Coronary artery (tissue), 2 donors: ENCODE measurements around the gene DIAPH2.

Experiments
- DNase-seq: peaks from one replicate; pipeline ENCODE4 v3.0.0-alpha.2; 2017; ENCODE audit warnings: low spot score
- H3K27ac ChIP-seq, 2 donors: fragments of 200-600 bp; sonication (generic); one replicate each; pipeline ENCODE4 v1.5.1; 2016 to 2019
- H3K4me3 ChIP-seq: fragments of 200-600 bp; sonication (generic); 2 replicates; pipeline ENCODE4 v1.5.1; 2016; ENCODE audit warnings: mild to moderate bottlenecking, moderate library complexity
- TF ChIP-seq, protein P1 (sequence below): fragments of 200-600 bp; sonication (generic); IDR thresholded peaks from one replicate; pipeline ENCODE4 v1.5.1; 2019; ENCODE audit warnings: antibody characterized with exemption

DIAPH2 gene

DNA sequence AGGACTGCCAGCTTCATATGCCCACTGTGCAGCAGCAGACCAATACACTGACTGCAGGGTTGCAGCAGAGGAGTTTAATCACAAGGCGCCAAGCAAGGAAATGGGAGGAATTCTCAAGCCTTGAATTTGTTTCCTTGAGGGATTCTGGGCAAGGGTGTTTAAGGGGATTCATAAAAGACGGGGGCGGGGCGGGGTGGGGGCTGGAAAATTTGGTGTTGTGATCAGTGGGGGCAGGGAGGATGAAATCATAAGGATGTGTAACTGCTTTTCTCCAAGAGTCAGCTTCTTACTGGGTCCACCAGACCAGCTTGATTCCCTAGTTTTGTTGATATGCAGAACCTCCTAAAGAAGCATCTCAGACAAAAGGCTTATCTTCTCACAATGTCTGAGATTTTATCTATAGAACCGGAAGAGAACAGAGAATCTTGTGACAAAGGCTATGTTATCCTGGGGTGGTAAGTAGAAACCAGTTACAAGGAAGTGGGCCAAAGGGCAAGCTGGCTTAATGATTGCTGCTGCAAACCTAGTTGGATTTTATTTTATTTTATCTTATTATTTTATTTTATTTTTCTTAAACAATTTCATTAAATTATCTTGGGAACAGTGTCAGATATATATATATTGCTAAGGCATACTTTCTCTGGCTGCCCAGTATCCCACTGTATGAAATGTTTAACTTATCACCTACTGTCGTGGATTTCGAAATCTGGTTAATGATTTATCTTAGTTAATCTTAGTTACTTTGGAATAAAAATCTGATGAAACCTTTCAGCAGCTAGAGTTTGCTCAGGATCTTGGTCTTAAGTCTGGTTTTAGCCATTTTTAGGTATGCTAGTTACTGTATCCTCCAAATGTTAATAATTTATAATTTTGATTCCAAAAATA is 475.5 kb downstream of the DIAPH2 start:
- DNase-seq: no peak
- TF ChIP-seq, protein P1, sequence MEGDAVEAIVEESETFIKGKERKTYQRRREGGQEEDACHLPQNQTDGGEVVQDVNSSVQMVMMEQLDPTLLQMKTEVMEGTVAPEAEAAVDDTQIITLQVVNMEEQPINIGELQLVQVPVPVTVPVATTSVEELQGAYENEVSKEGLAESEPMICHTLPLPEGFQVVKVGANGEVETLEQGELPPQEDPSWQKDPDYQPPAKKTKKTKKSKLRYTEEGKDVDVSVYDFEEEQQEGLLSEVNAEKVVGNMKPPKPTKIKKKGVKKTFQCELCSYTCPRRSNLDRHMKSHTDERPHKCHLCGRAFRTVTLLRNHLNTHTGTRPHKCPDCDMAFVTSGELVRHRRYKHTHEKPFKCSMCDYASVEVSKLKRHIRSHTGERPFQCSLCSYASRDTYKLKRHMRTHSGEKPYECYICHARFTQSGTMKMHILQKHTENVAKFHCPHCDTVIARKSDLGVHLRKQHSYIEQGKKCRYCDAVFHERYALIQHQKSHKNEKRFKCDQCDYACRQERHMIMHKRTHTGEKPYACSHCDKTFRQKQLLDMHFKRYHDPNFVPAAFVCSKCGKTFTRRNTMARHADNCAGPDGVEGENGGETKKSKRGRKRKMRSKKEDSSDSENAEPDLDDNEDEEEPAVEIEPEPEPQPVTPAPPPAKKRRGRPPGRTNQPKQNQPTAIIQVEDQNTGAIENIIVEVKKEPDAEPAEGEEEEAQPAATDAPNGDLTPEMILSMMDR: no peak
- Histone ChIP-seq H3K4me3 (no peak overlapping the region), H3K27ac (no peak overlapping the region)

DNA sequence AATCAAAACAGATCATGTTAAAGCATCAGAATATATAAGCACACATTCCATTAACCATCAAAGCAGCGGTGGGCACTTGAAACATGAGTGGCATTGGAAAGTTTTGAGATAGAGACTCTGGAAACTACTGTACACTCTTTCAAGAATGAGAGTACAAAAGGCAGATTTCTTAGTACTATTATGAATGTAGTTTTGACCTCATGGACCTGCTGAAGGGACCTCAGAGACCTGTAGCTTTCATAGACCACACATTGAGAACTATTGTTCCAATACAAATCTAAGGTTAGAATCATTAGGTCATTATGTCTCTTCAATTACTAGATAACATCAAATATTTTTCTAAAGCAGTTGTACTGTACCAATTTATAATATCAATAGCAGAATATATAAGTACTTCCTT is 482.7 kb downstream of the DIAPH2 start:
- Histone ChIP-seq H3K27ac (no peak overlapping the region), H3K4me3 (no peak overlapping the region)
- no peak for DNase-seq
- TF ChIP-seq, protein P1: no peak

DNA sequence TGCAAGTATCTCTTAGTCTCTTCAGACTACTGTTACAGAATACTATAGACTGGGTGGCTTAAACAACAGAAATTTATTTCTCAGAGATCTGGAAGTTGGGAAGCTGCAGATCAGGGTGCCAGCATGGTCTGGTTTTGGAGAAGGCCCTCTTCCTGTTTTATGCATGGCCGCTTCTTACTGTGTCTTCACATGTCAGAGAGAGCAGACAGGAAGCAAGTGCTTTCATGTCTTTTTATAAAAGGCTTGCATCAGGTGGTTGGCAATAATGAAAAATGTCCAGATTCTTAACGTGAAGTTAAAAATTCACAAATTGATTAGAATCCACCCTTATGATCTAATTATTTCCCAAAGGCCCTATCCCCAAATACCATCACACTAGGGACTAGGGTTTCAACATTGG is 484.0 kb downstream of the DIAPH2 start:
- Histone ChIP-seq H3K4me3 (no peak overlapping the region), H3K27ac (no peak overlapping the region)
- TF ChIP-seq, protein P1: no peak
- no peak for DNase-seq

DNA sequence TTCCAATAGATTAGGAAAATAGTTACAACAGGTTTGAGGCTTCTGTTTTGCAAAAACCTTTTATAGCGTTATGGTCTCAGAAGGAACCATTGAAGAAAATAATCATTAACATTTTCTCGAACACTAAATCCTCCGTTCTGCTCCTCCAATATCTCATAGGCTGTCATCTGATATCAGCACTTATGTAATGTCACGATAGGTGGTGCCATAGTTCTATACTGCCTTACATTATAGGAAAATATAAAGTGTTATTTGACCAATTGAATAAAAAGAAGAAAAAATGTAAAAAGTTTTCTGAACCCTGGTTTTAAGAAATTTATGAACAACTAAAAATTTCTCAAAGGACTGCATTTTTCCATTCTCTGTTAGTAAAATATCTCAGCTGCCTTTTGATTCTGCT is 490.5 kb downstream of the DIAPH2 start:
- TF ChIP-seq, protein P1: no peak
- no peak for DNase-seq

DNA sequence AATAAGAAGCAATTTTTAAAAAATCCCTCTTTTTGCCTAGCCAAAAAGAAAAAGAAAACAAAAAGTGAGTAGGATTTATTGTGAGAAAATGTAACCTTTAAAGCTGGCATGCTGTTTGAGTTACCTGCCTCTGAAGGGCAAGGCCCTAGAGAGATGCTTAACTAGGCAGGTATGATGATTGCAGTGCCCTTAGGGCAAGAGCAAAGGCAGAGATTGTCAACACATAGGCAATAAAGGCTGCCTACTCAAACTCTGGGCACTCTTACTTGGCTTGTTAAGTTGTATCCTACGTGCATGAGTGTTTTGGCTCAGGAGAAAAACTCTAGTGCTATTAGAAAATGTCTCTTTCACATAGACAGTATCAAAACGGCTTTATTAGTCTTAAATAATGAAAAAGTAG is 505.0 kb downstream of the DIAPH2 start:
- no peak overlapping the region for H3K27ac ChIP-seq
- no peak overlapping the region for H3K4me3 ChIP-seq
- TF ChIP-seq, protein P1: no peak
- no peak for DNase-seq

More for the DNA sequence above, 490.5 kb downstream of the DIAPH2 start:
- no peak overlapping the region for H3K4me3 ChIP-seq
- H3K27ac ChIP-seq: no peak overlapping the region

DNA sequence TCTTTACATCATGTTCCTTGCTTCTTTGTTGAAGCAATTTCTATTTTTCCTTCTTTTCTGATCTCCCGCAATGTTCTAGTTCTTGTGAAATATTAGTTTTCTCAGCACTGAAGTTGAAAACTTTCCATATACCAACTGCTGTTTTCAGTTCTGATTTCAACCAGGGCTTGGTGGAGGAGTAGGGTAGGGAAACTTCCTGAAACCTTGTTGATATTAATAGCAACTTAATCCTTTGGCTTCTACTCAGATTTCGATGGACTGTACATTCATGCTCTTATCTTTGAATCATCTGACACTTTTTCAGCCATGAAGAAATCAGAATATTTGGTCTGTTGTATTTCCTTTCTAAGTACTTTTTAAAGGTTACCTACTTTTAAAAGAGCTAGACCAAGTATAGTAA is 514.9 kb downstream of the DIAPH2 start:
- Histone ChIP-seq H3K27ac (no peak overlapping the region), H3K4me3 (no peak overlapping the region)
- no peak for DNase-seq
- TF ChIP-seq, protein P1: no peak

DNA sequence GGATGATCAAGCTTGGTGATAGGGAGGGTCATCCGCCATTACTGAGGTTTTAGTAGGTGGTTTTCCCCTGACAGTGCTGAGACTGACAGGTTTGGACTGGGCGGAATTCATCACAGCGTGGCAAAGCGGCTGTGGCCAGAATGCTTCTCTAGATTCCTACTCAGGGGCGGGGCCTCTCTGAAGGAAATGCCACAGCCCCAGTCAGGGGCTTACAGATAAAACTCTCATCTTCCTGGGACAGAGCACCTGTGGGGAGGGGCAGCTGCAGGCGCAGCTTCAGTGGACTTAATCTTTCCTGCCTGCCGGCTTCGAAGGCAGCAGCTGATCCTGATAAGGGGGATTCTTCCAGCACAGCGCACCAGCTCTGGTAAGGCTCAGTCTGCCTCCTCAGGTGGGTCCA is 515.8 kb downstream of the DIAPH2 start:
- TF ChIP-seq, protein P1: no peak
- H3K4me3 ChIP-seq: no peak overlapping the region
- H3K27ac ChIP-seq: no peak overlapping the region
- DNase-seq: no peak
